ENCODE data around the gene OR2T1. TPM values are rescaled to one million over a fixed set of nuclear protein-coding genes. Genes with fewer than 3 reads are reported as not detected.
"Not testable (repeated sequence)": the region's sequence is repeated elsewhere in the genome, so short reads cannot be mapped to it uniquely, and the experiment has no call there.

OR2T1 gene
- total and polyA plus RNA-seq, 2 of the 13 experiments (the other 11 are each of a cell fraction or from before 2014, with no cell fraction given) = not detected

DNA sequence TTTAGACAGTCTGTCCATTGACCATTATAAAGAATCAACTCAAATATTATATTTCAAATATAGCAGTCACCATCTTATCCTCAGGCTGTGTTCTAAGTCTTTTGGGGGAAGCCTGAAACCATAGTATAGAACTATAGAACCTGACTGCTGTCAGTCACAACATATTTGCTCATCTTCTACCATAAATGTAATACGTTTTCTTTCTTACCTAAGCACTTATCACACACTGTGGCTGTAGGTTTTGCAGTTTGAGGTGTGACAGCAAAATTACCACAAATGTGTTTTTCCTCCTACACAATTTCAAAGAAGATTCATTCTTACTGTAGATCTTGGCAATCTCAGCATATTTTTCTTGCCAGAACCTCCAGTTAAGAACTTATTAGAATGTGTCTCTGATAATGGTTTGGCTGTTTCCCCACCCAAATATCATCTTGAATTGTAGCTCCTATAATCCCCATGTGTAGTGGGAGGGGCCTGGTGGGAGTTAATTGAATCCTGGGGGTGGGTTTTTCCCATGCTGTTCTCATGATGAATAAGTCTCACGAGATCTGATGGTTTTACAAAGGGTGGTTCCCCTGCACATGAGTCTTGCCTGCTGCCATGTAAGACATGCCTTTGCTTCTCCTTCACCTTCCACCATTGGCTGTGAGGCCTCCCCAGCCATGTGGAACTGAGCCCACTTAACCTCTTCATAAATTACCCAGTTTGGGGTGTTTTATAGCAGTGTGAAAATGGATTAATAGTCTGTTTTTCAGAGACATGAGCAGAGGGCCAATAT, 39.8 kb downstream of the OR2T1 start:
- CTCF ChIA-PET (ENCODE audit: low intra/inter-chr PET ratio, low total read pairs); intact Hi-C loops (cut with micrococcal nuclease; ENCODE audit: unreplicated experiment); H4K20me1 ChIP-seq (ENCODE audit: insufficient read depth, low read length); H3K4me2 ChIP-seq (ENCODE audit: low read depth, low read length); H3K4me3 ChIP-seq (replicated peaks in 1 of 3; ENCODE audit: insufficient read depth in 1 of 3, low read depth in 2 of 3, low read length in 3 of 3); H3K27ac ChIP-seq (ENCODE audit: extremely low read length, insufficient read depth, low read length); POLR2A ChIA-PET; DNase-seq (ENCODE audit: low spot score); H3K4me1 ChIP-seq (ENCODE audit: insufficient read depth, low read length); H3K9ac ChIP-seq (ENCODE audit: insufficient read depth, low read depth, low read length); BruUV-seq (replicated peaks); in situ Hi-C loops (cut with HindIII; ENCODE audit: extremely low pct_ligation_motif_present, low pct_unique_long_range_greater_than_20kb); H2AFZ ChIP-seq (ENCODE audit: low read length); H3K27me3 ChIP-seq (ENCODE audit: control insufficient read depth in 1 of 2, insufficient read depth in 2 of 2, low read length in 2 of 2); ATAC-seq; H3K36me3 ChIP-seq (replicated peaks in 1 of 2; ENCODE audit: control insufficient read depth in 1 of 2, insufficient read depth in 2 of 2, low read length in 2 of 2); H3K79me2 ChIP-seq (ENCODE audit: insufficient read depth, low read length); H3K9me3 ChIP-seq (ENCODE audit: low read length): not testable (repeated sequence)
- FAIRE-seq = peak; percentile 47
- 0% methylated on average over 1 of the region's 2 CpGs for WGBS (ENCODE audit: low lambda C conversion rate)

DNA sequence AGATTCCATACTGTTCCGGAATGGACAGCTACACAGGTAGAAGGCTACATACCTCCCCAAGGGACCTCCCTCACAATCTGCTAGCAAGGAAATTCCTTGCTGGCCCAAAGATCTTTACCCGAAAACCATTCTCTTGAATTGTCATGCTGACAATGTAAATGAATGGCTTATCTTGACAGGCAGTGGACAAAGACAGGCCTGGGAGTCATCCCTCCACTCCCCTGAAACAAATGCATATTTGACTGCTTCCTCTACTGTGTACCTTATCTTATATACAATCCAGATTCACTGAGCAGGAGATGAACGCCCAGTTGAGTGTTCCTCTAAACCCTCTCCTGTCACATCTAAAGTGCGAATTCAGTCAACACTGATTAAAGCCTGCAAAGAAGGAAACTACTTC, 41.8 kb downstream of the OR2T1 start:
- H4K20me1 ChIP-seq (ENCODE audit: insufficient read depth, low read length); H3K9ac ChIP-seq (ENCODE audit: insufficient read depth, low read depth, low read length); CTCF ChIA-PET (ENCODE audit: low intra/inter-chr PET ratio, low total read pairs); H3K79me2 ChIP-seq (ENCODE audit: insufficient read depth, low read length); H3K27ac ChIP-seq (ENCODE audit: extremely low read length, insufficient read depth, low read length); POLR2A ChIA-PET; H3K9me3 ChIP-seq (ENCODE audit: low read length); H3K27me3 ChIP-seq (ENCODE audit: control insufficient read depth in 1 of 2, insufficient read depth in 2 of 2, low read length in 2 of 2); H3K4me3 ChIP-seq (replicated peaks in 1 of 3; ENCODE audit: insufficient read depth in 1 of 3, low read depth in 2 of 3, low read length in 3 of 3); BruUV-seq (replicated peaks); FAIRE-seq; H2AFZ ChIP-seq (ENCODE audit: low read length); H3K4me2 ChIP-seq (ENCODE audit: low read depth, low read length); H3K36me3 ChIP-seq (replicated peaks in 1 of 2; ENCODE audit: control insufficient read depth in 1 of 2, insufficient read depth in 2 of 2, low read length in 2 of 2); DNase-seq (ENCODE audit: low spot score); ATAC-seq; in situ Hi-C loops (cut with HindIII; ENCODE audit: extremely low pct_ligation_motif_present, low pct_unique_long_range_greater_than_20kb); intact Hi-C loops (cut with micrococcal nuclease; ENCODE audit: unreplicated experiment); H3K4me1 ChIP-seq (ENCODE audit: insufficient read depth, low read length): not testable (repeated sequence)
- 22% methylated on average over 4 of the region's 4 CpGs for WGBS (ENCODE audit: low lambda C conversion rate)

DNA sequence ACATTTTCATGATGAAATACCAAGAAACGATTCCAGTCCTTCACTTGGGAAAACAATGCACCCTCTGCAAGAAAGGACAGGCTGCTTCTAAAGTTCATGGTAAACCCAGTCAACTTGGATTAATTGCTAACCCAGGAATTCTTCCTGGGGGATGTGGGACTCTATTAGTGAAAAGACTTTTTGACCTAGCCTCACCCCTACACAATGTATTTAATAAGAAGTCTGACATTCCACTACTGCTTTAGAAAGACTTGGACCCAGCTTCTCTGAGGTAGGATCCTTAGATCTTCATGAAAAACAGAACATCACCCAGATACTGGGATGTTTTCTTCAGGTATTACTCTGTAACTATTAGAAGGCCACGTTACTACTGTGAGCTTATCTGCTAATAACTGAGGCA, 42.6 kb downstream of the OR2T1 start, which contains the start of gene OR2T2:
TSS of gene OR2T2 (plus strand) at position 239 of the 400 bp plus-strand sequence. CDS start 7,161 bp downstream, outside the sequence.
- H2AFZ ChIP-seq (ENCODE audit: low read length); H3K9me3 ChIP-seq (ENCODE audit: low read length); CTCF ChIA-PET (ENCODE audit: low intra/inter-chr PET ratio, low total read pairs); POLR2A ChIA-PET; H3K9ac ChIP-seq (ENCODE audit: insufficient read depth, low read depth, low read length); H3K27me3 ChIP-seq (ENCODE audit: control insufficient read depth in 1 of 2, insufficient read depth in 2 of 2, low read length in 2 of 2); ATAC-seq; H3K4me2 ChIP-seq (ENCODE audit: low read depth, low read length); H3K4me3 ChIP-seq (replicated peaks in 1 of 3; ENCODE audit: insufficient read depth in 1 of 3, low read depth in 2 of 3, low read length in 3 of 3); DNase-seq (ENCODE audit: low spot score); H3K27ac ChIP-seq (ENCODE audit: extremely low read length, insufficient read depth, low read length); H3K36me3 ChIP-seq (replicated peaks in 1 of 2; ENCODE audit: control insufficient read depth in 1 of 2, insufficient read depth in 2 of 2, low read length in 2 of 2); H3K79me2 ChIP-seq (ENCODE audit: insufficient read depth, low read length); H4K20me1 ChIP-seq (ENCODE audit: insufficient read depth, low read length); FAIRE-seq; BruUV-seq (replicated peaks); intact Hi-C loops (cut with micrococcal nuclease; ENCODE audit: unreplicated experiment); in situ Hi-C loops (cut with HindIII; ENCODE audit: extremely low pct_ligation_motif_present, low pct_unique_long_range_greater_than_20kb); H3K4me1 ChIP-seq (ENCODE audit: insufficient read depth, low read length): not testable (repeated sequence)
- WGBS (ENCODE audit: low lambda C conversion rate) = 21% methylated on average over 1 of the region's 2 CpGs

DNA sequence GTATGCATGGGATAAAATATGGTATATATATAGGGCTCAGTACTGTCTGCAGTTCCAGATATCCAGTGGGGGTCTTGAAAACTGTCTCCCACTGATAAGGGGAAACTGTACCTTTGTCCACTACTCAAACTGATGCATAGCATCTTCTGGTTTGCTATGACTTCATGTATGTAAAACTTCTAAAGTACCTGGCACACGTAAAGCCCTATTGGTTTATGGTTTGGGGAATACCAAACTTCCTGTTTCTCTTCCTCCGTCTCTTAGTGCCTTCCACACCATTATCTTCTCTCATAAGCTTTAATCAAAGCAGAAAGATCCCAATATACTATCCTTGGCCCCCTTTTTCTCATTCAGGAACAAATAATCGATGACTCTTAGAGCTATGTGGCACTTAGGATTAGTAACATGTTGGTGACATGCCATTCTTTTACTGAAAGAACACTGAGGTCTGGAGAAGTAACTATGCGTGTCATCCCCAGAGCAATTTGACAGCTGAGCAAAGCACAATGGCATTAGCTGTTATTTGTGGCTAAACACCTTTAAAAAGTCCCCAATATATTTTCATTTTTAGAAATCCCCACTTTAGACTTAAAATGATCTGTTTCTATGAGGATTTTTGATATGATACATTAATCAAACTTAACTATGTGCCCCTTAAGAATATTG, 45.7 kb downstream of the OR2T1 start:
- FAIRE-seq; intact Hi-C loops (cut with micrococcal nuclease; ENCODE audit: unreplicated experiment); BruUV-seq (replicated peaks); H3K4me3 ChIP-seq (replicated peaks in 1 of 3; ENCODE audit: insufficient read depth in 1 of 3, low read depth in 2 of 3, low read length in 3 of 3); H3K27ac ChIP-seq (ENCODE audit: extremely low read length, insufficient read depth, low read length); H3K36me3 ChIP-seq (replicated peaks in 1 of 2; ENCODE audit: control insufficient read depth in 1 of 2, insufficient read depth in 2 of 2, low read length in 2 of 2); H3K4me2 ChIP-seq (ENCODE audit: low read depth, low read length); H3K9ac ChIP-seq (ENCODE audit: insufficient read depth, low read depth, low read length); H3K9me3 ChIP-seq (ENCODE audit: low read length); H2AFZ ChIP-seq (ENCODE audit: low read length); POLR2A ChIA-PET; H3K27me3 ChIP-seq (ENCODE audit: control insufficient read depth in 1 of 2, insufficient read depth in 2 of 2, low read length in 2 of 2); H3K79me2 ChIP-seq (ENCODE audit: insufficient read depth, low read length); H4K20me1 ChIP-seq (ENCODE audit: insufficient read depth, low read length); CTCF ChIA-PET (ENCODE audit: low intra/inter-chr PET ratio, low total read pairs); ATAC-seq; in situ Hi-C loops (cut with HindIII; ENCODE audit: extremely low pct_ligation_motif_present, low pct_unique_long_range_greater_than_20kb); DNase-seq (ENCODE audit: low spot score); H3K4me1 ChIP-seq (ENCODE audit: insufficient read depth, low read length): not testable (repeated sequence)
- no CpG with 5 or more reads among the region's 4 CpGs for WGBS (ENCODE audit: low lambda C conversion rate)
